ENCODE measurements around the gene KRTAP5-2.

The KRTAP5-2 gene

GRCh38 chr11:1565904-1566247 lies 32.2 kb downstream of the KRTAP5-2 start:
- DNase-seq = no peak

GRCh38 chr11:1565173-1565903 lies 32.8 kb downstream of the KRTAP5-2 start:
- DNase-seq = no peak

GRCh38 chr11:1564535-1565172 lies 33.4 kb downstream of the KRTAP5-2 start:
- DNase-seq = no peak

DNA sequence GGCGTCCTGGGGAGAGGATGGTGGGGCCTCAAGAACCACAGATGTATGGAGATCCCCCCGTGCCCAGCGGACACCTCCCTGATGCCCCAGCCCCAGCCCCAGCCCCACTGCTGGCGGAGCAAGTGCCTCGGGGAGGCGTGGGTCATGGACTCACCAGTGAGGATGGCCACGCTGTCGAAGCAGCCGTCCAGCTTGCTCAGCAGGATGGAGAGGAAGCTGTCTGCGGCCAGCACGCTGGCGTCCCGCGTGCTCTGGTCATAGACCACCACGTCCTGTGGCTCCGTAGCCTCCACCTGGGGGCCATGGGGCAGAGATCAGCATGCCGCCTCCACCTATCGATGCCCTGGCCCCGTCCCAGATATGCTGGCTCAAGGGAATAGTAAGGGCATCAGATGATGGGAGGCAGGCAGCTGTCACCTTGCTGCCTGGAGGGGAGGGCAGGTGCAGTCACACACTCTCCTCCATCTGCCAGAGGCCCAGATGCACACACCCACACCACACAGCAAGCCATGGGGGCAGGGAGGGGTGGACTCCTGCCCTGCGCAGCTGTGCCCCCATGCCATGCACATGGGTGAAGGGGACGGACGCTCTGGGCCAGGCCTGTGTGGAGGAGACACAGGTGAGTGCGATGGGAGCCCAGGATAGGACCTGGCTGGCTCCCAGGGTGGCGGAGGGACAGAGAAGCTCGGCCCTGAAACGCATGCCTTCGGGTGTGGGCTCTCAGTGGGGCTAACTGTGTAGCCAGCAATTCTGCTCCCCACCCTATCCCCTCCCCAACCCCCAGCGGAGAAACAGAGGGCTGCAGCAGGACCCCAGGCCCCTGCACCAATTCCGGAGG lies 34.2 kb downstream of the KRTAP5-2 start:
- DNase-seq = no peak

DNA sequence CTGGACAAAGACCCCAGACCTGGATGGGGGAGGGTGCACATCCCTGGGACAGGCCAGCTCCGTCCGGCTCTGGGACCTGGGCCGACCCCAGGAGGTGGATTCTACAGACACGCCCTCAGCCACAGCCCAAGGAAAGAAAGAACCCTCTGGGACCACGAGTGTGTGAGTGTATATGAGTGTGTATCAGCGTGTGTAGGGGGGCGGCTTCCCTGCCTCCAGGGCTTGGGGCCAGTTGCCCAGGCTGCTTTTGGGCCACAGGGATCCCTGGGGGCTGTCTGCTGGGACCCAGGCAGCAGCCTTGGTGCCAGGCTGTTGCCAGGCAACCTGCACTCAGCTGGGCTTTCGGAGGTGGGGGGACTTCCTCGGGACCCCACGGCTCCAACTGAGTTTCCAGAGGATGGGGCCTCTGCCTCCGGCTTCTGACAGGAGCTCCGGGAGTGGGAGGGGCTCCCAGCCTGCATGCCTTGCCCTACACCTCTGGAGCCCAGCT lies 34.9 kb downstream of the KRTAP5-2 start:
- DNase-seq = no peak

DNA sequence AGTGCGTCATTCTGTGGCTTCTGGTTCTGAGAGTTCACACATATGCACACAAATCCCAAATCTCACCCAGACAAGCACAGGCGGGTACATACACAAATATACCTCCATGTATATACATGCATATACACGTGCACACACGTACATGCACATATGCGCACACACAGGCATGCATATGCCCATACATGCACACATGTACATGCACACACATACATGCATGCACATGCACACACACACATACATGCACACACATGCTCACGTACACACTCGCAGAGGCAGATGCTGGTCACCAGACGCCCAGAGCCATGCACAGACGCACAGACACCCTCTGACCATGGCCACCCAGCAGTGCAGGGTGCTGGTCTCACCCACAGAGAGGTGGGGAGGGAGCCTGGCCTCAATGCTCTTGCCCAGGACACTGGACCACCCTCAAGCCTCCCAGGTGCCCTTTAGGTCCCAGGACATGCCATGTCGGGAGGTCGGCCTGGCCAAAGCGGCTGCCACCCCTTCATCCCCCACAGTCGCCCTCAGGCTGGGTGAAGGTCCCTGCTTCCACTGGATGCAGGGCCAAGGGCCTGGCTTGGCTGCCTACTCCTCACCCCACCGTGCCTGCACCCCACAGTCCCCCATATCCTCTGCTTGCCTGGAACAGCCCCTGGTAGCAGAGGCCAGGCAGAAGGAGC lies 35.5 kb downstream of the KRTAP5-2 start:
- DNase-seq = no peak

GRCh38 chr11:1561955-1562354 lies 36.1 kb downstream of the KRTAP5-2 start:
- DNase-seq = no peak

GRCh38 chr11:1561266-1561665 lies 36.8 kb downstream of the KRTAP5-2 start:
- no peak for DNase-seq

GRCh38 chr11:1560649-1561251 lies 37.3 kb downstream of the KRTAP5-2 start:
- no peak for DNase-seq

DNA sequence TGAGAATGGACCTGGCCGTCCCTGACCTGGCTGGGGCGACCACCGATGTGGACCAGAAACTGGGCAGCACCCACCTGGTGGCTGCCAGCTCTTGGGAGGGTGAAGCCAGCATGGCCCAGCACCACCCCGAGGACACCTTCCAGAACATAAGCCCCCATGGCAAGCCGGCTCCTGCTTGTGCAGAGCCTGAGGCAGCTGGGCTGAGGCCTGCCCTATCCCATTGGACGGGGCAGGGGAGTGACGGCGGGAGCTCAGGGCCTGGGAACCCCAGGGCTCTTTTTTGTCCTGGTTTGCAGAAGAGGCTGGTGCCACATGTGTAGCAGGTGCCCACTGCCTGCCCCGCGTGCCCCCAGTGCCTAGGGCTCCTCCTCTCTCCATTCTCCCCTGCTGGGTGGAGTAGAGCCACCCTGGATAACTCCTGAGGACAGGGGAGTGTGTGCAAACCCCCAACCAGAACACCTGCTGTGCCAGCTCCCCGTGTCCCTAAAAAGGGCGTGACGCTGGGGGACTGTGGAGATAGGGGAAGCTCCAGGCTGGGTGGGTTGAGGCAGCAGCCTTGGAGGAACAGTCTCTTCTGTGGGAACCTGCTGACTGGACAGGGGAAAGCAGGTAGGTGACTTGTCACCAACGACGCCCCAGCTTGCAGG lies 38.0 kb downstream of the KRTAP5-2 start:
- no peak for DNase-seq

GRCh38 chr11:1559111-1559951 lies 38.8 kb downstream of the KRTAP5-2 start:
- DNase-seq = no peak

- no peak for DNase-seq
Measured at GRCh38 chr11:1558775-1559110, 39.4 kb downstream of the KRTAP5-2 start.

- no peak for DNase-seq
Measured at GRCh38 chr11:1557904-1558774, 40.0 kb downstream of the KRTAP5-2 start.

DNA sequence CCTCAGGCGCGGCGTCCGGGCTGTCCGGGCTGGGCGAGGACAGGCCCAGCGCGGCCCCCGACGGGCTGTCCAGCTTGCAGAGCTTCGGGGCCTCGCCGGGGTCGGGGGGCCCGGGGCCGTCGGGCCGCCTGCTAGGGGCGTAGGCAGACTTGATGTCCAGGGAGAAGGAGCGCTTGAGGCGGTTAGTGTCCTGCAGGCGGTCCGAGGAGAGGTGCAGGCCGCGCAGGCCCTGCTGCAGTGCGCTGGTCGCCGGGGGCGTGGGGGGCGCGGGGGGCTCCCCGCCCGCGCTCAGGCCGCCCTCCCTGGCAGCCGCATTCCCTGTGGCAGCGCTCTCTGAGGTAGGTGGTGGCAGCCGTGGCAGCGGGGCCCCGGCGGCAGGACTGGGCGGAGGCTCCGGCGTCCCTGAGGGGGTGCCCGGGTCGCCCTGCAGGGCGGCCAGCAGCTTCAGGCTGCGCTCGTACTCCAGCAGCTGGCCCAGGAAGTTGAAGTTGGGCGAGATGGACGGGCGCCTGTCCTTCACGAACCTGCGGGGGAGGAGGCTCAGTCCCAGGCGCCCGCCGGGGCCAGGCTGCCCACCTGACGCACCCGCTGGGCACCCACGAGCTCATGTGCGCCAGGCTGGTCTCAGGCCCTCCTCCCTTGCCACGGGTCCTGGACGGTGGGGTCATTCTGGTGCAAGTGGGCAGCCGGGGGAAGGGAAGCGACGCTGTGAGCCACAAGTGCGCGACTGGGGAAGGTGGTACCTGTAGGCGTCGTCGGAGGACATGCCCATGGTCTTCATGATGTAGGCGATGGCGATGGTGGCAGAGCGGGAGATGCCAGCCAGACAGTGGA lies 40.8 kb downstream of the KRTAP5-2 start:
- no peak for DNase-seq

GRCh38 chr11:1556278-1556902 lies 41.7 kb downstream of the KRTAP5-2 start:
- DNase-seq = no peak

- no peak for DNase-seq
Measured at GRCh38 chr11:1555713-1556153, 42.4 kb downstream of the KRTAP5-2 start.

- no peak for DNase-seq
Measured at GRCh38 chr11:1554981-1555712, 42.9 kb downstream of the KRTAP5-2 start.
